OCI-LY3 (cell line): ENCODE measurements around the gene ADIG.

Experiments used
- H2AFZ ChIP-seq: fragments of 200-600, 300-600 bp; shearing (Covaris generic); 2 replicates; pipeline ENCODE4 v1.6.0; 2014; ENCODE audit warnings: antibody characterized with exemption, low read depth, low read length
- H3K27ac ChIP-seq: fragments of 200-600, 300-600 bp; sonication (generic); 2 replicates; pipeline ENCODE4 v1.5.1; 2014; ENCODE audit warnings: mild to moderate bottlenecking, low read length, moderate library complexity, mixed read lengths
- H3K27me3 ChIP-seq: fragments of 200-600, 300-600 bp; sonication (generic); 2 replicates; pipeline ENCODE4 v1.6.1; 2014; ENCODE audit warnings: low read depth, low read length, mixed read lengths
- H3K36me3 ChIP-seq: fragments of 200-600, 300-600 bp; sonication (generic); replicated peaks from 2 replicates; pipeline ENCODE3; 2014; ENCODE audit warnings: low read depth, low read length, mixed read lengths
- H3K4me1 ChIP-seq: fragments of 300-600, 200-600 bp; sonication (generic); 2 replicates; pipeline ENCODE4 v1.6.1; 2014; ENCODE audit warnings: low read length, mixed read lengths
- H3K4me2 ChIP-seq: fragments of 200-600, 300-600 bp; sonication (generic); 2 replicates; pipeline ENCODE4 v1.6.1; 2014; ENCODE audit warnings: low read length, mixed read lengths
- H3K4me3 ChIP-seq: fragments of 300-600, 200-600 bp; sonication (generic); 2 replicates; pipeline ENCODE4 v1.5.1; 2014; ENCODE audit warnings: antibody characterized with exemption, mild to moderate bottlenecking, low read length, moderate library complexity
- H3K79me2 ChIP-seq: fragments of 300-600, 200-600 bp; shearing (Covaris generic); 2 replicates; pipeline ENCODE4 v1.6.1; 2014; ENCODE audit warnings: mild to moderate bottlenecking, low read length, mixed read lengths
- H3K9ac ChIP-seq: fragments of 300-600, 200-600 bp; shearing (Covaris generic); 2 replicates; pipeline ENCODE4 v1.6.0; 2014; ENCODE audit warnings: mild to moderate bottlenecking, low read length, moderate library complexity
- H3K9me3 ChIP-seq: fragments of 200-600, 300-600 bp; shearing (Covaris generic); 2 replicates; pipeline ENCODE4 v1.6.1; 2014; ENCODE audit warnings: low read length, mixed read lengths; ENCODE audit not compliant: insufficient read depth
- H4K20me1 ChIP-seq: fragments of 200-600, 300-600 bp; sonication (generic); 2 replicates; pipeline ENCODE4 v1.6.1; 2016; ENCODE audit warnings: low read length, mixed read lengths; ENCODE audit not compliant: insufficient read depth
- CTCF ChIP-seq: fragments of 200-600, 300-600 bp; sonication (generic); IDR thresholded peaks from 2 replicates; pipeline ENCODE4 v1.5.1; 2014; ENCODE audit warnings: antibody characterized with exemption, low read length, low read depth
- EZH2phosphoT487 ChIP-seq: fragments of 200-600 bp; shearing (Covaris generic); IDR thresholded peaks from 2 replicates; pipeline ENCODE4 v1.6.1; 2018; ENCODE audit warnings: antibody characterized with exemption, mixed run types, low read depth

ADIG gene

GRCh38 chr20:38610521-38610920, 29.5 kb downstream of the ADIG start:
- no peak overlapping the region for H3K4me3 ChIP-seq
- H3K4me2 ChIP-seq = no peak overlapping the region
- H3K9me3 ChIP-seq = no peaks in the 10 kb centered on the region
- H3K4me1 ChIP-seq = peaks cover 12% of the 10 kb centered on the region
- no peak overlapping the region for H3K27ac ChIP-seq
- H3K36me3 ChIP-seq = no peaks in the 10 kb centered on the region
- TF ChIP-seq EZH2phosphoT487 (no peak), CTCF (no peak)
- no peak overlapping the region for H3K9ac ChIP-seq
- peaks cover 29% of the 10 kb centered on the region for H3K27me3 ChIP-seq
- no peaks in the 10 kb centered on the region for H4K20me1 ChIP-seq
- H3K79me2 ChIP-seq = no peaks in the 10 kb centered on the region
- no peak overlapping the region for H2AFZ ChIP-seq

- no peaks in the 10 kb centered on the region for H3K9me3 ChIP-seq
- peaks cover 28% of the 10 kb centered on the region for H3K27me3 ChIP-seq
- no peak overlapping the region for H3K4me3 ChIP-seq
- no peak overlapping the region for H2AFZ ChIP-seq
- no peaks in the 10 kb centered on the region for H3K36me3 ChIP-seq
- H3K27ac ChIP-seq = no peak overlapping the region
- no peaks in the 10 kb centered on the region for H4K20me1 ChIP-seq
- TF ChIP-seq EZH2phosphoT487 = no peak
- no peak for TF ChIP-seq CTCF
- H3K9ac ChIP-seq = no peak overlapping the region
- no peak overlapping the region for H3K4me2 ChIP-seq
- H3K79me2 ChIP-seq = no peaks in the 10 kb centered on the region
- H3K4me1 ChIP-seq = peaks cover 10% of the 10 kb centered on the region
Observed at GRCh38 chr20:38612751-38613515, 31.9 kb downstream of the ADIG start.

GRCh38 chr20:38615283-38615682, 34.3 kb downstream of the ADIG start:
- Histone ChIP-seq H3K4me2 (no peak overlapping the region), H3K9ac (no peak overlapping the region), H3K36me3 (no peaks in the 10 kb centered on the region), H3K27ac (no peak overlapping the region), H2AFZ (no peak overlapping the region), H3K79me2 (no peaks in the 10 kb centered on the region), H3K4me1 (no peaks in the 10 kb centered on the region), H3K9me3 (no peaks in the 10 kb centered on the region), H3K4me3 (no peak overlapping the region), H3K27me3 (peaks cover 43% of the 10 kb centered on the region), H4K20me1 (no peaks in the 10 kb centered on the region)
- no peak for TF ChIP-seq CTCF
- no peak for TF ChIP-seq EZH2phosphoT487

GRCh38 chr20:38616457-38616856, 35.5 kb downstream of the ADIG start:
- Histone ChIP-seq H4K20me1 (no peaks in the 10 kb centered on the region), H3K9ac (no peak overlapping the region)
- no peak for TF ChIP-seq EZH2phosphoT487
- TF ChIP-seq CTCF = no peak

More at GRCh38 chr20:38616457-38616856, 35.5 kb downstream of the ADIG start:
- no peaks in the 10 kb centered on the region for H3K4me1 ChIP-seq
- no peaks in the 10 kb centered on the region for H3K79me2 ChIP-seq
- H3K4me2 ChIP-seq = no peak overlapping the region
- no peaks in the 10 kb centered on the region for H3K9me3 ChIP-seq
- H3K4me3 ChIP-seq = no peak overlapping the region
- no peak overlapping the region for H2AFZ ChIP-seq
- peaks cover 54% of the 10 kb centered on the region for H3K27me3 ChIP-seq
- H3K27ac ChIP-seq = no peak overlapping the region
- no peaks in the 10 kb centered on the region for H3K36me3 ChIP-seq
